NCI-H1092 (cell line): ENCODE measurements around the gene PP2D1.
"Not testable (repeated sequence)": the region's sequence is repeated elsewhere in the genome, so short reads cannot be mapped to it uniquely, and the experiment has no call there.

Experiments used
- DNase-seq: peaks from one replicate; lab custom pipeline; 2025; lab: John Stamatoyannopoulos, UW

Gene PP2D1

DNA sequence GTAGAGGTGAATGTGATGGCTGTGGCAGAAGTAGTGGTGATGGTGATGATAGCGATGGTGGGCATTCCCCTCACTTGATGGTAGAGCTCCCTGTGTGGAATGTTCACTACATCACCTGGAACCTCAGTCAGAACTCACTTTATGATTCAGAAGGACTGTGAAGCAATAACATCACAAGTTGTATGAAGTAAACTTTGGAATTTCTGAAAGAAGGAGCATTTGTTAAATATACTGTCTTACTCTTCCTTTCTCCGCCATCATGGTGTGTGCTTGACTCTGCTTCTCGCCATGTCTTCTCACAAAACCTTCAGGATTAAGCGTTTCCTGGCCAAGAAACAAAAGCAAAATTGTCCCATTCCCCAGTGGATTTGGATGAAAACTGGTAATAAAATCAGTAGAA, at the start of gene PP2D1:
Gene PP2D1, minus strand, starts transcription at position 101 of the 400 bp plus-strand sequence. CDS start 192 bp downstream, outside the sequence.
- DNase-seq, result no peak

DNA sequence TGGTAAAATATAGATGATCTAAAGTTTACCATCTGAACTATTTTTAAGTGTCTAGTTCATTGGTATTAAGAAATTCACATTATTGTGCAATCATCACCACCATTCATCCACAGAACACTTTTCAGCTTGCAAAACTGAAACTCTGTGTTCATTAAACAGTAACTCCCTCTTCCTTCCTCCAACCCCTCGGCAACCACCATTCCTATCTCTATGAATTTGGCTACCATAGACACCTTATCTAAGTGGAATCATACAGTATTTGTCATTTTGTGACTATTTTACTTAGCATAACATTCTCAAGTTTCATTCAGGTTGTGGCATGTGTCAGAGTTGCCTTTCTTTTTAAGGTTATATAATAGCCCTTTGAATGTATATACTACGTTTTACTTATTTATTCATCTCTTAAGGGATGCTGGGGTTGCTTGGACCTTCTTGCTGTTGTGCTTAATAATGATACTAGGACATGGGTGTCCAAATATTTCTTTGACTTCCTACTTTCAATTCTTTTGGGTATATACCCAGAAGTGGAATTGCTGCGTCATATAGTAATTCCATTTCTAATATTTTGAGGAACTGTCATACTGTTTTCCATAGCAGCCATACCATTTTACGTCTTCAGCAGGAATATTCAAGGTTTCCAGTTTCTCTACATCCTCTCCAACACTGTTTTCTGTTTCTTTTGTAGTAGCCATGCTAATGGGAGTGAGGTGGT, 49.1 kb upstream of the PP2D1 start:
- no peak for DNase-seq

DNA sequence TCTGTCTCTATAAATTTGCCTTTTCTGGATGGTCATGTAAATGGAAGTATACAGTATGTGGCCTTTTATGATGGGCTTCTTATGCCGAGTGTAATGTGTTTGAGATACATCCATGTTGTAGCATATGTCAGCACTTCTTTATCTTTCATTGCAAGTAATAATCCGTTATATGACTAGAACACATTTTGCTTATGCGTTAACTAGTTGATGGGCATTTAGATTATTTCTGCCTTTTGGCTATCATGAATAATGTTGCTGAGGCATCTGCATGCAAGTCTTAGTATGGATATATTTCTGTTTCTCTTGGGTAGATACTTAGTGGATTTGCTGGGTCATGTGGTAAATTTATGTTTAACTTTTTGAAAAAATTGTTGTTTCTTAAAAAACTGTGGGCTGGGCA, 47.9 kb upstream of the PP2D1 start:
- DNase-seq, result no peak

DNA sequence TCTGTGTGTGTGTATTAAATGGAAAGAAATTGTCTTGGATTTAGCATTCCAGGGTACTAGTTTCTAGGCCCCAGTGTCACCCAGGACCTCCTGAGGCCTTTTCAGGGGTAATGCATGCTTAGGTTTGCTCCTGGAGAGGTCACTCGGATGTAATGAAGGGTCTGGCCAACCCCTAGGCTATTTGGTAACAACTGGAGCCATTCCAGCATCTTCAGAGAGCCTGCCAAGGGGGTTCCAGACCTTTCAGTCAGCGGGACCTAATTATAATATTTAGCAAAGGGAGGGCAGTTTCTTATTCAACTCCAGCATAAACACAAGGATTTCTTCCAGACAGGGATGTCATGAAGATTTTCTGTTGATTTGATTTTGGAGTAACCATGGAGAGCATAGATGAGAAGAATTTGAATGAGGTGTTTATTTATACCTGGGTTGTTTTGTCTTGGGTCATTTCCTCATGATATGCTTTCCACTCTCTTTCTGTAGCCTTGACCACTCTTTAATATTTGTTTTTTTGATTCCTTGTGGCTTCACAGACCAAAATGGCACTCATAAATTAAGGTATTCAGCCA, 45.6 kb upstream of the PP2D1 start:
- DNase-seq, result no peak

DNA sequence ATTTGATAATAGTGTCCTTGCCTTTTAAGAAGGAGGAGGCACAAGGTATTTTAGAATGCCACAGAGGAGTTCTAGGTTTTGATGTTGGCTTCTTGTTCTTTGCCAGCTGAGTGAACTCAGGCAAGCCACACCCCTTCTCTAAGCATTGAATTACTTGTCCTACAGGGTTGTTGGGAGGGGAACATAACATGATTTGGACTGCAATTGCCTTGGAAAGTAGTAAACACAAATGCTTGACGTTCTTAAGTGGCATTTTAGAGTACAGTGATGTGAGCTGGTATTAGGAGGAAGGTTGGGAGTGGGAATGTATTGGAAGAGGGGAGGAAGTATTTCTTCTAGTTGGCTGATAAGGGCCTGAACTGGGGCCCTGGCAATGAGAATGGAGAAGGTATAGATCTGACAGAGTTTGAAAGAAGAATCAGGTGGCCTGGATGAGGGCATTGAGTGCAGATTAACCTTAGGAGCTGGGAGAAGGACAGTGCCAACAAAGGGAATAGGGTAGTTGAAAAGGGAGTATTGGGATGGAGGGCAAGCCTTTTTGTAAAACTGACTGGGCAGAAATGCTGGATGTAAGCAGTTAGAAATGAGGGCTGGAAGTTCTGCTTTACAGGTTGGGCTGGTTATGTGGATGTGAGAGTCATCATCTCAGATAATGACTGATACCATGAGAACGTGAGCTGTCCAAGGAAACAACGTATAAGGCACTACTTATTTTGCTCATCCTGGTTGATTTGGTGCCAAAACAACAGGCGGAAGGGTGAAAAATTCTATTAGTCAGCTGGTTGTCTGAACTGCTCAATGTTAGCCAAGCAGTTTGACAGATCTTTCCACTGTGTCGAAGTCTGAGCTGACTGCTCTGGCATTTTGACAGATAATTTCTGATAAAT, 44.9 kb upstream of the PP2D1 start:
- DNase-seq, result no peak

GRCh38 chr3:20055842-20056241, 43.8 kb upstream of the PP2D1 start:
- DNase-seq, result no peak

GRCh38 chr3:20055020-20055775, 43.1 kb upstream of the PP2D1 start:
- no peak for DNase-seq

- no peak for DNase-seq
Observed at GRCh38 chr3:20054549-20054987, 42.5 kb upstream of the PP2D1 start.

DNA sequence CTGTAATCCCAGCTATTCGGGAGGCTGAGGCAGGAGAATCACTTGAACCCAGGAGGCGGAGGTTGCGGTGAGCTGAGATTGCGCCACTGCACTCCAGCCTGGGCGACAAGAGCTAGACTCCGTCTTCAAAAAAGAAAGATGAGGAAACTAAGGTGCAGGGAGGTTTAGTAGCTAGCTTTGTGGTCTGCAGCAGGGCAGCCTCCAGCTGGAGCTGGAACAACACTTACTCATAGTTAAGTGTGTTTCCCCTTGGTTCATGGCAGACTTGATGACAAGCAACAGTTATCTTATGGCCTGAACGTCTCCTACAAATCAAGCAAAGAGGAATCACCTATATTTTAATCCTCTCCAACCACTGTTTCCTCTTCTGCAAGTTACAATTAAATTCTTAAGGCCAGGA, 40.8 kb upstream of the PP2D1 start:
- DNase-seq, result no peak

GRCh38 chr3:20051123-20051806, 39.2 kb upstream of the PP2D1 start:
- DNase-seq, result no peak

- DNase-seq, result no peak
Observed at GRCh38 chr3:20047976-20048883, 36.2 kb upstream of the PP2D1 start.

DNA sequence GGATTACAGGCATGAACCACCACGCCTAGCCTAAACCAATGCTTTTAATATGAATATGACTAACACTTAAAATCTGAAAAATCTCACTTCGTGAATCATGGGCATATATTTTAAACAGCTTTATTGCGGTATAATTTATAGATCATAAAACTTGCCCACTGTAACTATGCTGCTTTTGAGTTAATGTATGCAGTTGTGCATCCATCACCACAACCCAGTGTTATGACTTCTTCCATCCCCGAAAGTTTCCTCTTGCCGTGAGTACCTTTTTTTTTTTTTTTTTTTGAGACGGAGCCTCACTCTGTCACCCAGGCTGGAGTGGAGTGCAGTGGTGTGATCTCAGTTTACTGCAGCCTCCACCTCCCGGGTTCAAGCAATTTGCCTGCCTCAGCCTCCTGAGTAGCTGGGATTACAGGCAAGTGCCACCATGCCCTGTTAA, 35.3 kb upstream of the PP2D1 start:
- DNase-seq, result no peak

GRCh38 chr3:20046556-20046955, 34.5 kb upstream of the PP2D1 start:
- DNase-seq, result no peak

DNA sequence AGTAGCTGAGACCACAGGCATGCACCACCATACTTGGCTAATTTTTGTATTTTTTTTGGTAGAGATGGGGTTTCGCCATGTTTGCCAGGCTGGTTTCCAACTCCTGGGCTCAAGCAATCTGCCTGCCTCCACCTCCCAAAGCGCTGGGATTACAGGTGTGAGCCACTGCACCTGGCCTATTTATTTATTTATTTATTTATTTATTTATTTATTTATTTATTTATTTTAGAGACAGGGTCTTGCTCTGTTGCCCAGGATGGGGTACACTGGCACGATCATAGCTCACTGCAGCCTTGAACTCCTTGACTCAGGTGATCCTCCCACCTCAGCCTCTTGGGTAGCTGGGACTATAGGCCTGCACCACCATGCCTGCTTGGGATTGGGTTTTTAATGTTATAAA, 33.1 kb upstream of the PP2D1 start:
- not testable (repeated sequence) for DNase-seq

GRCh38 chr3:20043825-20044224, 31.8 kb upstream of the PP2D1 start:
- DNase-seq, result no peak

DNA sequence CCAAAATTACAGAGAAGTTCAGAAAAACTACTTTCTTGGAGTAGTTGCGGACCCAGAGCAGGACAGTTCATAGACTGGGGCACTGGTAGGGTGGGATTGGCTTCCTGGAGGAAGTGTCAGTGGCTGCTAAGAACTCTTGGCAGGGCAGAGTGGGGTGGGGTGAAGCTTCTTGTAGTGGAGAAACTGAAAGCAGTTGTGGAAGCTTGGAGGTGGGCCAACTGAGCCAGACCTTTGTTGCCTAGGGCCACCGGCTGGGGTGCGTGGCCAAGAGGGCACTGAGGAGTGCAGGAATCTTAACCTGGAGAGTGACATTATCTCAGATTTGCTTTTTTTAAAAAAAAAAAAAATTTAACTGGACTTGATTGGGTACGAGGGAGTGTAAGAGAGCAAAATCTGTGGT, 31.3 kb upstream of the PP2D1 start:
- no peak for DNase-seq

DNA sequence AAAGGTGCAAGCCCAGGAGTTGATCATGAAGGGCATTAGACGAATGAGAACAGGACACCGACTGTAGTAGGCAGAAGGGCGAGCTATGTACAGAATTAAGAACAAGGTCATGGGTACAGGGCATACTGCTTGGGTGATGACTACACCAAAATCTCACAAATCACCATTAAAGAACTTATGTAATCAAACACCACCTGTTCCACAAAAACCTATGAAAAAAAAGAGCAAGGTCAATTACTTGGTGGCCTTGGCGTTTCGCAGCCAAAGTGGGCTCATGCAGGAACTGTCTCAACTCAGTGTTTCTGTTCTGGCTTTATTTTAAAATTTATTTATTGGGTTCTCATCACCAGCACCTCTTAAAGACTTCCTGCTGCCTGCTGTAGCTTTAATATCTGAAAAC, 30.3 kb upstream of the PP2D1 start:
- no peak for DNase-seq

GRCh38 chr3:20041197-20041780, 29.2 kb upstream of the PP2D1 start:
- peak; percentile 44 for DNase-seq

DNA sequence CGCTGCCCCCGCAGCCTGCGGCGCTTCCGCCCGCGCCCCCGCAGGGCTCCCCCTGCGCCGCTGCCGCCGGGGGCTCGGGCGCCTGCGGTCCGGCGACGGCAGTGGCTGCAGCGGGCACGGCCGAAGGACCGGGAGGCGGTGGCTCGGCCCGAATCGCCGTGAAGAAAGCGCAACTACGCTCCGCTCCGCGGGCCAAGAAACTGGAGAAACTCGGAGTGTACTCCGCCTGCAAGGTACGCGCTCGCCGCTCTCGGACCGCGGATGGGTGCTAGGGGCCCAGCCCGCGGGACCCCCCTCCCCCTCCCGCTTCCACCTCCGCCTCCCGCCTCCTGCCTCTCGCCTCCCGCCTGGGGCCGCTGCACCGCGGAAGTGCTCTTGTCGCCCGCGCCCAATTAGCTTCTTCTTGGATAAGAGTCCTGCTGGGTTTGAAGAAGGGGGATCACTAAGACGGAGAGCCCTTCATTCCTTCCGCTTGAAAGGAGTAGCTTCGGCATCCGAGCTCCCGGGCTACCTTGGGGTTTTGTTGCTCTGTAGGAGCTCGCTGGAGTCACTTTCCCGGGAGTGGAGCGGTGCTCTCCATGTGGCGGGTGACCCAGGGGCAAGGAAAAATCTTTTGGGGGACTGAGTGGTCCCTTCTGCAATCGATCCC, 28.6 kb upstream of the PP2D1 start:
- DNase-seq, result peak; percentile 34
